Activated naive CD4-positive, alpha-beta T cell treated with anti-CD3 and anti-CD28 coated beads, Interleukin-2, amount 50 U/mL, for 72 hours (primary cell): ENCODE results near the gene GAL. TPM values are rescaled to one million over a fixed set of nuclear protein-coding genes. Genes with fewer than 3 reads are reported as not detected.
A peak's percentile ranks its signal among the peaks of the same experiment; 100 is the strongest.

Source experiments
- ATAC-seq, 2 donors: fragments of 150-1000 bp; cut with Tn5 transposase; 2 replicates each; pipeline ENCODE4 v1.10.0; 2021; ENCODE audit warnings: mild to moderate bottlenecking in 2 of 2, moderate library complexity in 2 of 2
- DNase-seq, 2 donors: peaks; one replicate each; pipeline ENCODE4 v3.0.0; 2021 to 2022; ENCODE audit warnings: low spot score in 2 of 2
- H3K27ac Mint-ChIP-seq, 2 donors: one replicate each; pipeline ENCODE4 v1.8.0; 2022; ENCODE audit warnings: mild to moderate bottlenecking in 2 of 2, mixed read lengths in 2 of 2
- H3K36me3 Mint-ChIP-seq, 2 donors: one replicate each; pipeline ENCODE4 v1.8.0; 2022; ENCODE audit warnings: mixed read lengths in 2 of 2
- H3K9me3 Mint-ChIP-seq, 2 donors: one replicate each; pipeline ENCODE4 v1.8.0; 2022; ENCODE audit warnings: mixed read lengths in 2 of 2
- total RNA-seq, 2 donors: library from RNA; stranded (reverse); gene quantifications; one replicate each; pipeline ENCODE4 v1.2.3, GENCODE V29; 2022

Gene GAL
- total RNA-seq, 2 donors from 2014 or later: 0.59 to 3.5 TPM

DNA sequence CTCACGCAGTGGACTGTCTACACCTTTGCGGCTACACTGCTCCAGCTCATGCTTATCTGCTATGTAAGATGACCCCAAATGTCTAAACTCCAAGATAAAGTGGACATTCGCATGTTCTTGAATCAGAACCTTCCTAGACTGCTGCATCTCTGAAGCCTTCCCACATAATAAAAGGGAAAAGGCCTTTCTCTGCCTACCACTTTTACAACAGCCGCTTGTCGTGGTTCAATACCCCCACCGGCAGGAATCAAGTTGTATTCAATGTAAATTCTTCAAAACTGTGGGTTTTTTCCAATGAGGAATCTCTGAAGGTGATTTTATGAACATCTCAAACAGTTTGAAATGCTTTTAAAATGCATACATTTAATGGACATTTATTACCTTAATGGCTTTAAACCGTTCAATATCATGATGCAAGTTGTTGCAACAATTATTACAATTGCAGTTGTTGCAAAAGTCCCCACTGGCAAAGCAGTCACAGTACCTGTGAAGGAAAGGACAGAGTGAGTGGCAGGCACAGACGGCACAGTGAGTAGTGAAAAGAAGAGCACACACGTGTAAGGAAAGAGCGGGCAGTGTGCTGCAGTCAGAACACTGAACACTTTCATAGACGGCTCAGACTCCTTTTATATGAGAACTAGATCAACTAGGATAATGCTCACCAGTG is 31.2 kb downstream of the GAL start:
- DNase-seq: no peak
- H3K27ac Mint-ChIP-seq: no peak overlapping the region
- no peak for ATAC-seq
- peaks cover 0 to 18% of the 10 kb centered on the region in 2 donors for H3K36me3 Mint-ChIP-seq
- H3K9me3 Mint-ChIP-seq: peaks cover 5 to 9% of the 10 kb centered on the region in 2 donors

DNA sequence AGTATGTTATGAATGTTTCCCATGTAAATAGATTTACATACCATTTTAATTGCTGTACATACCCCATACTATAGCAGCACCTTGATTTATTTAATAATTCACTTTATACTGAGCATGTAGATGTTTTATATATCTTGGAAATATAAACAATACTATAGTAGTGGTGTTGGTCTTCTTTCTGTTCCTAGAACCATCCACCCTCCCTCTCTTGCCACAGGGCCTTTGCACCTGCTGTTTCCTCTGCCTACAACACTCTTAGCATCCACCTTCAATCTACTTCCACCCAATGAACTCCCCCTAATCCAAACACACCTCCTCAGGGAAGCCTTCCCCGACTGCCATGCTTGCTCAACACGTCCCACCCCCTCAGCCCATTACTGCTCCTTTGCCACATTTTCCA is 36.7 kb downstream of the GAL start:
- DNase-seq (no peak), ATAC-seq (no peak)
- H3K36me3 Mint-ChIP-seq: peaks cover 0 to 18% of the 10 kb centered on the region in 2 donors
- H3K27ac Mint-ChIP-seq: no peak overlapping the region
- H3K9me3 Mint-ChIP-seq: peaks cover 6 to 9% of the 10 kb centered on the region in 2 donors

DNA sequence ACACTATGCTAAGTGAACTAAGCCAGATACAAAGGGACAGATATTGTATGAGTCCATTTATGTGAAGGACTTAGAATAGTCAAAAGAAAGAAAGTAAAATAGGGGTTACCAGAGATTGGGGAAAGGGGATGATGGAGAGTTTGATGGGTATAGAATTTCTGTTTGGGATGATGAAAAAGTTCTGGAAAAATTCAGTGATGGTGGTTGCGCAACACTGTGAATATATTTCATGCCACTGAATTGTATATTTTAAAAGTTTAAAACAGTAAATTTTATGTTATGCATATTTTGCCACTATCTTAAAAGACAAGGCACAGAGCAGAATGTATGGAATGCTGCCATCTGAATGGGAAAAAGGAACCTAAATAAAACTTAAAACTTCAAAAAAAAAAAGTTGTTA is 37.8 kb downstream of the GAL start:
- no peak overlapping the region for H3K27ac Mint-ChIP-seq
- peaks cover 0 to 18% of the 10 kb centered on the region in 2 donors for H3K36me3 Mint-ChIP-seq
- DNase-seq: no peak
- no peak for ATAC-seq
- peaks cover 6 to 9% of the 10 kb centered on the region in 2 donors for H3K9me3 Mint-ChIP-seq

DNA sequence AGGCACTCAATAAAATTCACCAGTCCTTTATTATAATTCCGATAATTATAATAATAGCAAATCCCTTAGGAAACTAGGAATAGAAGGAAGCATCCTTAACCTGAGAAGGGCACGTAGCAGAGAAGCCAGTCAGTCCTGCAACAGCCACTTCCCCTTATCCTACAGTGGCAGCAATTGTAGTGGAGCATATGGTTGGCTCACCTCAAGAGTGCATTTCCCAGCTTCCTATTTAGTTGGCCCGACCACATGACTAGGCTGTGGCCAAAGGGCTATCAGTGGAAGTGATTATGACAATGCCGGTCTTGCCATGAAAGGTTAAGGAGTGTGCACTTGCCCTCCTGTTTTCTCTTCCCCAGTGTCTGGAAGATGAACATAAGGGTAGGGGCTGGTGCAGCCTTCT is 39.9 kb downstream of the GAL start:
- ATAC-seq (no peak), DNase-seq (no peak)
- Mint-ChIP-seq H3K9me3 (peaks cover 6 to 9% of the 10 kb centered on the region in 2 donors), H3K36me3 (peaks cover 0 to 10% of the 10 kb centered on the region in 2 donors), H3K27ac (no peak overlapping the region)

DNA sequence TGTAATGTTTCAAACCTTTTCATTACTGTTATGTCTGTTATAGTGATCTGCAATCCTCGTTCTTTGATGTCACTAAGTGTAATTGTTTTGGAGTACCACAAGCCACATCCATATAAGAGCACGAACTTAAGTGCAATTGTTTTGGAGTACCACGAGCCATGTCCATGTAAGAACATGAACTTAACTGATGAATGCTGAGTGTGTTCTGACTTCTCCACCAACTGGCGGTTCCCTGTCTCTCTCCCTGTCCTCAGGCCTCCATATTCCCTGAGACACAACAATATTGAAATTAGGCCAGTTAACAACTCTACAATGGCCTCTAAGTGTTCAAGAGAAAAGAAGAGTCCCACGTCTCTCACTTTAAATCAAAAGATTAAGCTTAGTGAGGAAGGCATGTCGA is 43.4 kb downstream of the GAL start:
- ATAC-seq (no peak), DNase-seq (no peak)
- H3K36me3 Mint-ChIP-seq: no peaks in the 10 kb centered on the region
- peak overlapping the region in 1 of 2 donors; percentile 4 for H3K27ac Mint-ChIP-seq
- no peaks in the 10 kb centered on the region for H3K9me3 Mint-ChIP-seq

DNA sequence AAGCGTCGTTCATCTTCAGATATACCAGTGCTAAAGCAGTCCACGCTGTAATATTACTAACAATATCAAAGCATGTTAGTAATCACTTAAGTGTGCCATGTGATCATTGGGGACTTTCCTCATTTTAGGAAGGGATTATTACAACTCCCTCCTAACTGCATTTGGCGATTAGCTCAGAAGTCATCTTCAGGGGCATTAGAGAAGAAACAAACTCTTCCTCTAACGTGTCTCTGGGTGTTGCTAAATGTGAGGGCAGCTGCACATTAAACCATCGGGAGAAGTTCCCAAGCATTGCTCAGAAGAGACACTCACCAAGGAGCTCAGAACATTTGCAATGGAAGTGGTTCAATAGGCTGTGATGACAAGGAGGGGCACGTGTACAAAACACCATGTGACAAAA is 49.8 kb downstream of the GAL start:
- H3K27ac Mint-ChIP-seq: no peak overlapping the region
- ATAC-seq (no peak), DNase-seq (no peak)
- no peaks in the 10 kb centered on the region for H3K36me3 Mint-ChIP-seq
- no peaks in the 10 kb centered on the region for H3K9me3 Mint-ChIP-seq

DNA sequence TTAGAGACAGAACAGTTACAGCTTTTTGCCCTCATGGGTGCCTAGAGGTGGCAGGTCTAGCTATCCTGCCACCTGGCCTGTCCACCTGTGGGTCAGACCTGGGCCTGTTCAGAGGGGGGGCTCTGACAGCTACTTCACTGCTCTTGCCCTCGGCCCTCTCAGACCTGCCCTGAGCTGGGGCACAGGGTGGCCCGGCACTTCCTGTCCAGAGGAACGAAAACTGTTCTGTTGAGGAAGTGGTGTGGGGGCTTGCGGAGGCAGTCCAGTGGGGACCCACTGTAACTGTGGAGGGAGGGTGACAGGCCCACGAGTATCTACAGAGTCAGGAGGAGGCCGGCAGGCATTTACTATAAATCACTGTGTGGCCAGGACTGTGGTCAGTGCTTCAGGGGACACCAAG is 50.8 kb downstream of the GAL start:
- no peak for DNase-seq
- Mint-ChIP-seq H3K9me3 (no peaks in the 10 kb centered on the region), H3K36me3 (no peaks in the 10 kb centered on the region), H3K27ac (peak overlapping the region in 1 of 2 donors; percentile 8)
- no peak for ATAC-seq

DNA sequence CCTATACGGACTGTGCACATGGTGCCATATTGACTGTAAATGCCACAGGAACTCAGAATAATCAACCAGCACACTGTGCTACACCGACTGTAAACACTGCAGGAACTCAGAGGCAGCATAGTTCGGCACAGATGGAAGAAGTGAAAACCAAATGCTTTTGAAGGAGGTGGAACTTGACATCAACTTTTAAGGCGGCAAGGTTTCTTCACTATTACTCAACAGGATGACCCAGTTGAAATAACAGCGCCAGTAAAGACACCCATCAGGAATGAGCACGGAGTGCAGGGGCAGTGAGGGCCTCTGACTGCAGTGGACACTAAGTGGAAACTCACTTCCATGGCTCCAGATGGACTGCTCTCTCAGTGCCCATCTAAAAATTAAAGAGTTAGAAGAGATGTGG is 51.3 kb downstream of the GAL start:
- no peak for ATAC-seq
- no peaks in the 10 kb centered on the region for H3K36me3 Mint-ChIP-seq
- no peak overlapping the region for H3K27ac Mint-ChIP-seq
- H3K9me3 Mint-ChIP-seq: no peaks in the 10 kb centered on the region
- no peak for DNase-seq

Other genes with a start within 250 kb of the GAL start
- 100 to 1,000 TPM; 118 to 149 TPM for gene PPP6R3, start 223.8 kb upstream of the GAL start, total RNA-seq
- 1 to 10 TPM; 6.3 to 8.8 TPM for gene TESMIN, start 67.0 kb downstream of the GAL start, total RNA-seq
- gene CPT1A, start 157.4 kb downstream of the GAL start, total RNA-seq: 10 to 100 TPM; 23.0 to 41.3 TPM
- 10 to 100 TPM; 49.4 to 87.1 TPM for gene MRPL21, start 219.3 kb downstream of the GAL start, total RNA-seq
- 10 to 100 TPM; 21.2 to 60.2 TPM for gene IGHMBP2, start 219.3 kb downstream of the GAL start, total RNA-seq